Keratinocyte (primary cell): ENCODE measurements around the gene PLSCR4. TPM values are rescaled to one million over a fixed set of nuclear protein-coding genes. Genes with fewer than 3 reads are reported as not detected.

Source experiments
- DNase-seq: peaks from one replicate; pipeline ENCODE4 v3.0.0-alpha.2; 2011; ENCODE audit warnings: low read depth, missing footprints, low spot score
- FAIRE-seq: peaks from 2 replicates; lab custom pipeline; 2011; peaks lifted over from hg19 to GRCh38; lab: Jason Lieb, UNC
- H2AFZ ChIP-seq: 2 replicates; pipeline ENCODE4 v1.6.0; 2012; ENCODE audit warnings: low read length, control low read depth, inconsistent platforms; ENCODE audit not compliant: control insufficient read depth
- H3K27ac ChIP-seq: 2 replicates; pipeline ENCODE4 v1.5.1; 2011; ENCODE audit warnings: low read length; ENCODE audit not compliant: control insufficient read depth, insufficient read depth
- H3K27me3 ChIP-seq: 3 replicates; pipeline ENCODE4 v1.6.0; 2011; ENCODE audit warnings: low read length; ENCODE audit not compliant: control insufficient read depth, insufficient read depth; ENCODE audit errors: extremely low read depth
- H3K36me3 ChIP-seq, 2 experiments: 2 replicates in 1 of 2; 3 replicates in 1 of 2; pipeline ENCODE4 v1.5.1; 2011; ENCODE audit warnings: low read length in 2 of 2, mild to moderate bottlenecking in 1 of 2; ENCODE audit not compliant: control insufficient read depth in 2 of 2, insufficient read depth in 2 of 2; ENCODE audit errors: extremely low read depth in 1 of 2
- H3K4me1 ChIP-seq: 3 replicates; pipeline ENCODE4 v1.5.1; 2011; ENCODE audit warnings: low read length; ENCODE audit not compliant: control insufficient read depth, insufficient read depth; ENCODE audit errors: extremely low read depth
- H3K4me2 ChIP-seq: 3 replicates; pipeline ENCODE4 v1.6.0; 2011; ENCODE audit warnings: low read depth, low read length; ENCODE audit not compliant: control insufficient read depth, insufficient read depth; ENCODE audit errors: extremely low read depth
- H3K4me3 ChIP-seq, 3 experiments: fragments of 200-600 bp in 1 of 3; sonication (generic) in 1 of 3; 2 replicates in 2 of 3; 3 replicates in 1 of 3; pipeline ENCODE4 v1.5.1; 2011 to 2016; ENCODE audit warnings: low read length in 3 of 3, mild to moderate bottlenecking in 3 of 3, control low read depth in 2 of 3, inconsistent platforms in 1 of 3, low read depth in 1 of 3, mixed read lengths in 1 of 3, mixed run types in 1 of 3, moderate library complexity in 1 of 3; ENCODE audit not compliant: control insufficient read depth in 2 of 3, insufficient read depth in 2 of 3; ENCODE audit errors: extremely low read depth in 1 of 3
- H3K79me2 ChIP-seq: 2 replicates; pipeline ENCODE4 v1.6.0; 2012; ENCODE audit warnings: low read length; ENCODE audit not compliant: control insufficient read depth, insufficient read depth
- H3K9ac ChIP-seq: 3 replicates; pipeline ENCODE4 v1.6.0; 2011; ENCODE audit warnings: low read length; ENCODE audit not compliant: control insufficient read depth, insufficient read depth; ENCODE audit errors: extremely low read depth
- H3K9me1 ChIP-seq: 3 replicates; pipeline ENCODE4 v1.6.0; 2011; ENCODE audit warnings: low read length; ENCODE audit not compliant: control insufficient read depth, insufficient read depth; ENCODE audit errors: extremely low read depth
- H3K9me3 ChIP-seq: 2 replicates; pipeline ENCODE4 v1.5.1; 2012; ENCODE audit warnings: low read depth, low read length; ENCODE audit not compliant: control insufficient read depth
- H4K20me1 ChIP-seq: 3 replicates; pipeline ENCODE4 v1.6.0; 2011; ENCODE audit warnings: low read length; ENCODE audit not compliant: control insufficient read depth, insufficient read depth; ENCODE audit errors: extremely low read depth
- CTCF ChIP-seq, 3 experiments: IDR thresholded peaks in 1 of 3; conservative IDR thresholded peaks in 1 of 3; optimal IDR thresholded peaks in 1 of 3; 2 replicates in 2 of 3; 3 replicates in 1 of 3; pipeline versions ENCODE3 to v1.5.1; 2011; ENCODE audit warnings: low read length in 3 of 3, mild to moderate bottlenecking in 3 of 3, moderate library complexity in 2 of 3, control low read depth in 1 of 3, inconsistent platforms in 1 of 3; ENCODE audit not compliant: insufficient read depth in 2 of 3; ENCODE audit errors: extremely low read depth in 1 of 3
- EZH2 ChIP-seq: IDR thresholded peaks from one replicate; pipeline ENCODE4 v1.6.1; 2012; ENCODE audit warnings: inconsistent platforms, mild to moderate bottlenecking, low read length, moderate library complexity
- dilution Hi-C: fragments of 300-500 bp; cut with MboI; formaldehyde crosslinking; loops from one replicate; pipeline ENCODE4 v1.7.0; 2020; ENCODE audit warnings: low sequenced_read_pairs; ENCODE audit not compliant: extremely low pct_ligation_motif_present
- polyA plus RNA-seq, 5 experiments: library from polyadenylated mRNA; depleted of rRNA in 3 of 5; stranded (reverse) in 3 of 5; stranded (forward) in 1 of 5; unstranded in 1 of 5; fragments of >200 nt; gene quantifications; 1 replicate in 1 of 5; 2 replicates in 3 of 5; 3 replicates in 1 of 5; pipeline versions ENCODE4 v1.2.1 to v1.2.3, GENCODE V29; 2011 to 2012; ENCODE audit warnings: missing spikeins in 2 of 5, low read depth in 1 of 5, low replicate concordance in 1 of 5

PLSCR4 gene
- polyA plus RNA-seq, 1 donor (not counting 4 experiments of a cell fraction or from before 2014, with no cell fraction given) = 1.5 TPM

GRCh38 chr3:146145642-146146041 lies 105.3 kb downstream of the PLSCR4 start:
- Histone ChIP-seq H3K36me3 (no peaks in the 10 kb centered on the region), H3K27ac (no peak overlapping the region), H3K4me1 (no peaks in the 10 kb centered on the region), H3K9me1 (no peaks in the 10 kb centered on the region), H3K27me3 (no peaks in the 10 kb centered on the region), H3K79me2 (peaks cover 2% of the 10 kb centered on the region), H3K4me3 (no peak overlapping the region), H4K20me1 (no peaks in the 10 kb centered on the region), H2AFZ (no peak overlapping the region), H3K4me2 (no peak overlapping the region), H3K9ac (no peak overlapping the region), H3K9me3 (no peaks in the 10 kb centered on the region)
- FAIRE-seq (no peak), DNase-seq (no peak)
- dilution Hi-C loops = no loop called here
- TF ChIP-seq EZH2 (no peak), CTCF (optimal IDR thresholded peaks at IDR 0.05 in 1 of 3, IDR thresholded peaks at IDR 0.05 in 1 of 3, conservative IDR thresholded peaks at IDR 0.05 in 1 of 3; ENCODE audit: extremely low read depth in 1 of 3, insufficient read depth in 2 of 3, low read length in 3 of 3) (no peak)

GRCh38 chr3:146142757-146143156 lies 108.1 kb downstream of the PLSCR4 start:
- Histone ChIP-seq H3K79me2 (peaks cover 4% of the 10 kb centered on the region), H3K4me1 (no peaks in the 10 kb centered on the region), H3K9me1 (no peaks in the 10 kb centered on the region), H3K9me3 (no peaks in the 10 kb centered on the region), H3K4me2 (no peak overlapping the region), H2AFZ (no peak overlapping the region), H3K27ac (no peak overlapping the region), H3K27me3 (no peaks in the 10 kb centered on the region), H3K9ac (no peak overlapping the region), H3K36me3 (no peaks in the 10 kb centered on the region), H3K4me3 (no peak overlapping the region), H4K20me1 (no peaks in the 10 kb centered on the region)
- DNase-seq (no peak), FAIRE-seq (peak; percentile 69)
- TF ChIP-seq CTCF (optimal IDR thresholded peaks at IDR 0.05 in 1 of 3, IDR thresholded peaks at IDR 0.05 in 1 of 3, conservative IDR thresholded peaks at IDR 0.05 in 1 of 3; ENCODE audit: extremely low read depth in 1 of 3, insufficient read depth in 2 of 3, low read length in 3 of 3) = no peak
- TF ChIP-seq EZH2 = no peak
- dilution Hi-C loops = no loop called here

Other genes starting within 250 kb of the PLSCR4 start
- gene PLOD2, start 89.9 kb downstream of the PLSCR4 start, polyA plus RNA-seq = 14.3 to 30.0 TPM (median 22.3 TPM) in 3 replicates
- gene PLSCR2, start 218.5 kb upstream of the PLSCR4 start, polyA plus RNA-seq = not detected in 3 replicates